Lung (tissue), 12 donors: ENCODE results near the gene UNC5B. TPM values are rescaled to one million over a fixed set of nuclear protein-coding genes. Genes with fewer than 3 reads are reported as not detected.
"Not testable (repeated sequence)": the region's sequence is repeated elsewhere in the genome, so short reads cannot be mapped to it uniquely, and the experiment has no call there.

Experiments used
- ATAC-seq: fragments of 200-7000 bp; cut with Tn5 transposase; one replicate; pipeline ENCODE4 v1.9.1; 2020; ENCODE audit warnings: moderate number of reproducible peaks; ENCODE audit not compliant: insufficient read depth, low FRiP score
- DNase-seq, 3 donors: peaks; one replicate each; pipeline ENCODE4 v3.0.0-alpha.2; 2013 to 2017
- H3K27ac ChIP-seq, 2 donors: one replicate each; pipeline ENCODE4 v1.5.1; 2013; ENCODE audit warnings: mild to moderate bottlenecking in 2 of 2, moderate library complexity in 2 of 2, control low read depth in 1 of 2, inconsistent platforms in 1 of 2, low read depth in 1 of 2, low read length in 1 of 2
- H3K27me3 ChIP-seq, 3 donors: one replicate each; pipeline ENCODE4 v1.5.1; 2013; ENCODE audit warnings: low read length in 2 of 3; ENCODE audit not compliant: control insufficient read depth in 3 of 3, insufficient read depth in 3 of 3
- H3K36me3 ChIP-seq, 4 donors: one replicate each; pipeline ENCODE4 v1.5.1; 2013; ENCODE audit warnings: low read length in 4 of 4, mild to moderate bottlenecking in 1 of 4, moderate library complexity in 1 of 4; ENCODE audit not compliant: control insufficient read depth in 4 of 4, insufficient read depth in 4 of 4
- H3K4me1 ChIP-seq, 5 donors: one replicate each; pipeline ENCODE4 v1.5.1; 2013; ENCODE audit warnings: low read length in 5 of 5, mild to moderate bottlenecking in 2 of 5, moderate library complexity in 1 of 5; ENCODE audit not compliant: control insufficient read depth in 5 of 5, insufficient read depth in 5 of 5
- H3K4me3 ChIP-seq: one replicate; pipeline ENCODE4 v1.5.1; 2013; ENCODE audit warnings: mild to moderate bottlenecking, control low read depth, moderate library complexity
- H3K9ac ChIP-seq, 2 donors: one replicate each; pipeline ENCODE4 v1.5.1; 2013; ENCODE audit warnings: low read length in 2 of 2, control low read depth in 1 of 2; ENCODE audit not compliant: insufficient read depth in 1 of 2
- H3K9me3 ChIP-seq, 4 donors: one replicate each; pipeline ENCODE4 v1.5.1; 2013; ENCODE audit warnings: low read length in 3 of 4, mild to moderate bottlenecking in 1 of 4, moderate library complexity in 1 of 4; ENCODE audit not compliant: control insufficient read depth in 4 of 4, insufficient read depth in 3 of 4
- CTCF ChIP-seq: IDR thresholded peaks from 2 replicates; pipeline ENCODE4 v1.5.1; 2012; ENCODE audit warnings: mild to moderate bottlenecking; ENCODE audit errors: control extremely low read depth, extremely low read depth
- WGBS, 2 donors: extraction: QIAGEN DNeasy Blood & Tissue Kit; methylation state at CpG; one replicate each; pipeline ENCODE4 v1.1.7; 2013; 5-methylcytosine and 5-hydroxymethylcytosine counted together
- polyA plus RNA-seq, 2 donors: library from polyadenylated mRNA; stranded (reverse); fragments of 200-250 nt; gene quantifications; one replicate each; pipeline ENCODE4 v1.2.1, GENCODE V29; 2013
- total RNA-seq, 2 donors: library from RNA; depleted of rRNA in 1 of 2; stranded (reverse); fragments of >200 nt in 1 of 2; gene quantifications; one replicate each; pipeline ENCODE4 v1.2.1, GENCODE V29; 2014 to 2021
- donor health status: control.
- donor health status: control.
- donor health status: Bipolar disorder and iron deficiency.
- donor health status: healthy.
- donor health status: DM: yes; HTN: yes; CAD: no.

The UNC5B gene
- total and polyA plus RNA-seq, 4 donors, result 4.4 to 23.8 (median 8.3) TPM

GRCh38 chr10:71218651-71219050 lies 6.3 kb downstream of the UNC5B start:
- ATAC-seq, result no peak
- H3K4me1 ChIP-seq, result peaks cover 7 to 45% (median 13%) of the 10 kb centered on the region in 5 donors
- H3K27me3 ChIP-seq, result peaks cover 0 to 19% (median 2%) of the 10 kb centered on the region in 3 donors
- DNase-seq, result no peak
- no peak overlapping the region for H3K4me3 ChIP-seq
- TF ChIP-seq CTCF, result no peak
- 81 to 95% methylated on average over 5 of the region's 5 CpGs for WGBS, 2 donors
- no peaks in the 10 kb centered on the region for H3K36me3 ChIP-seq
- H3K9ac ChIP-seq, result no peak overlapping the region
- H3K27ac ChIP-seq, result no peak overlapping the region
- no peaks in the 10 kb centered on the region for H3K9me3 ChIP-seq

GRCh38 chr10:71219236-71219917 lies 7.0 kb downstream of the UNC5B start:
- Histone ChIP-seq H3K4me1 (peaks cover 5 to 40% (median 12%) of the 10 kb centered on the region in 5 donors), H3K27me3 (peaks cover 0 to 14% (median under 1%) of the 10 kb centered on the region in 3 donors)
- DNase-seq, ATAC-seq, H3K27ac ChIP-seq, H3K9me3 ChIP-seq, H3K36me3 ChIP-seq, H3K4me3 ChIP-seq, H3K9ac ChIP-seq: not testable (repeated sequence)
- 90 to 92% methylated on average over 7 of the region's 7 CpGs for WGBS, 2 donors

GRCh38 chr10:71219918-71220688 lies 7.7 kb downstream of the UNC5B start:
- H3K4me1 ChIP-seq, result peaks cover 5 to 33% (median 9%) of the 10 kb centered on the region in 5 donors
- WGBS, 2 donors, result 90 to 97% methylated on average over 8 of the region's 8 CpGs
- no peak overlapping the region for H3K4me3 ChIP-seq
- H3K9ac ChIP-seq, result no peak overlapping the region
- H3K9me3 ChIP-seq, result no peaks in the 10 kb centered on the region
- DNase-seq (no peak), ATAC-seq (no peak)
- peaks cover 0 to 8% (median 0%) of the 10 kb centered on the region in 3 donors for H3K27me3 ChIP-seq
- no peak for TF ChIP-seq CTCF
- H3K27ac ChIP-seq, result no peak overlapping the region
- no peaks in the 10 kb centered on the region for H3K36me3 ChIP-seq
